Cardiac muscle cell (in vitro differentiated cells and primary cell): ENCODE data around the gene HAPLN3. TPM values are rescaled to one million over a fixed set of nuclear protein-coding genes. Genes with fewer than 3 reads are reported as not detected.
A peak's percentile ranks its signal among the peaks of the same experiment; 100 is the strongest.
"Not testable (repeated sequence)": the region's sequence is repeated elsewhere in the genome, so short reads cannot be mapped to it uniquely, and the experiment has no call there.

ENCODE experiments used
- DNase-seq, 2 donors: peaks; one replicate each; pipeline versions ENCODE4 v3.0.0 to v3.0.0-alpha.2; 2010 to 2017; ENCODE audit warnings: low read depth in 1 of 2, low spot score in 1 of 2
- H3K27ac ChIP-seq: fragments of 200-600 bp; sonication (generic); 2 replicates; pipeline ENCODE4 v1.5.1; 2016
- H3K27me3 ChIP-seq: fragments of 200-600 bp; sonication (generic); 2 replicates; pipeline ENCODE4 v1.6.0; 2016; ENCODE audit warnings: control low read depth
- H3K36me3 ChIP-seq: fragments of 200-600 bp; sonication (generic); 2 replicates; pipeline ENCODE4 v1.5.1; 2016; ENCODE audit warnings: control low read depth
- H3K4me1 ChIP-seq: fragments of 200-600 bp; sonication (generic); 2 replicates; pipeline ENCODE4 v1.8.1; 2017; ENCODE audit warnings: low read depth, mild to moderate bottlenecking, mixed run types
- H3K4me3 ChIP-seq: fragments of 200-600 bp; sonication (generic); 2 replicates; pipeline ENCODE4 v1.5.1; 2016; ENCODE audit warnings: mild to moderate bottlenecking
- H3K9me3 ChIP-seq: fragments of 200-600 bp; sonication (generic); 2 replicates; pipeline ENCODE4 v1.5.1; 2017; ENCODE audit warnings: low read depth, mild to moderate bottlenecking, control low read depth
- polyA plus RNA-seq: library from polyadenylated mRNA; unstranded; fragments of >200 nt; fragmentation: Nextera tagmentation; extraction: Ambion mirVana; gene quantifications from 2 replicates; pipeline ENCODE4 v1.2.1, GENCODE V29; 2016
- total RNA-seq: library from RNA; depleted of rRNA; stranded (reverse); fragments of >200 nt; gene quantifications from 2 replicates; pipeline ENCODE4 v1.2.3, GENCODE V29; 2016
- TF ChIP-seq, protein P1 (sequence below): IDR thresholded peaks from 2 replicates; pipeline ENCODE4 v1.5.1; 2012; ENCODE audit warnings: low read depth, mild to moderate bottlenecking, low read length

Gene HAPLN3, protein sequence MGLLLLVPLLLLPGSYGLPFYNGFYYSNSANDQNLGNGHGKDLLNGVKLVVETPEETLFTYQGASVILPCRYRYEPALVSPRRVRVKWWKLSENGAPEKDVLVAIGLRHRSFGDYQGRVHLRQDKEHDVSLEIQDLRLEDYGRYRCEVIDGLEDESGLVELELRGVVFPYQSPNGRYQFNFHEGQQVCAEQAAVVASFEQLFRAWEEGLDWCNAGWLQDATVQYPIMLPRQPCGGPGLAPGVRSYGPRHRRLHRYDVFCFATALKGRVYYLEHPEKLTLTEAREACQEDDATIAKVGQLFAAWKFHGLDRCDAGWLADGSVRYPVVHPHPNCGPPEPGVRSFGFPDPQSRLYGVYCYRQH
- total RNA-seq, result 9.9 and 21.7 TPM in 2 replicates
- 6.8 and 8.1 TPM in 2 replicates for polyA plus RNA-seq

DNA sequence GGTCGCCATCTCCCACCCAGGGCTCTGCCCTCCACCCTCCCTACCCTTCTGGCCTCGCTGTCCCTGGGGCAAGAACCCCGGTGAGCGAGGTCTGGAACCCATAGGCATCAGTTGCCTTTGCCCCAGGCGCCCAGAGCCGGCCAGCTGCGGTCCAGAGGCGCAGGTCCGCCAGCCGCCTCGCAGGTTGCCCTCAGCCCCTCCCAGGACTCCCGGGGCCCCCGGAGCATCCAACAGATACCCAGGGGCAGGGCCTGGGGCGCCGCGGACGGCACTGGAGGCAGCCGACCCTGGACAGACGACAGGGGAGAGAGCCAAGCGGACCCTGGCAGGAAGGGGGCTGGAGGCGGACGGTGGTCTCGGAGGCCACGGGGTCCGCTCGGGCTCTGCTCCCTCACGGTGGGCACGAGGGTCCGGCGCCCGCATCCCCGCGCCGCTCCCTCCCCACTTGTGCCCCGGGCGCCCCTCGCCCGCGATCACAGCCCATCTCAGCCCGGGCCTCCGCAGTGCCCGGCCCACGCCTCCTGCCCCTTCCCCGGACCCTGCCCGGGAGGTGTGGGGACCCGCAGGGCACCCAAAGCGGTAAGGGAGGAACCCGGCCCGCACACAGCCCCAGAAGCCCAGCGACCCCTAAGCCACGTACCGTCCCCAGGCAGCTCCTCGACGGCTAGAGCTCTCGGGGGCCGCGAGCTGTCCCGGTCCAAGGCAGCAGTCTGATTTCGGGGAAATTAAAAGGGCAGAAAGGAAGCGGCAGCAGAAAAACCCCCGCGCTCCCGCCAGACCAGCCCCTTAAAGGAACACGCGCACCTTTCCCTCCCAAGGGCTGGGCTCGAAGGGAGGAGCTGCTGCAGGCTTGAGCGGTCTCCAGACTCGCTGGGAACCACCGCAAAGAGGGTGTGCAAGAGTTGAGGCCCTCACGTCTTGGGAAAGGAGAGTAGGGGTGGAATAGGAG, at the start of gene HAPLN3:
Gene HAPLN3 (minus strand): TSS at position 726 of the 949 bp plus-strand sequence. CDS start 8,246 bp downstream, outside the sequence.
- DNase-seq, result peak; percentile 37 to 59
- TF ChIP-seq, protein P1, sequence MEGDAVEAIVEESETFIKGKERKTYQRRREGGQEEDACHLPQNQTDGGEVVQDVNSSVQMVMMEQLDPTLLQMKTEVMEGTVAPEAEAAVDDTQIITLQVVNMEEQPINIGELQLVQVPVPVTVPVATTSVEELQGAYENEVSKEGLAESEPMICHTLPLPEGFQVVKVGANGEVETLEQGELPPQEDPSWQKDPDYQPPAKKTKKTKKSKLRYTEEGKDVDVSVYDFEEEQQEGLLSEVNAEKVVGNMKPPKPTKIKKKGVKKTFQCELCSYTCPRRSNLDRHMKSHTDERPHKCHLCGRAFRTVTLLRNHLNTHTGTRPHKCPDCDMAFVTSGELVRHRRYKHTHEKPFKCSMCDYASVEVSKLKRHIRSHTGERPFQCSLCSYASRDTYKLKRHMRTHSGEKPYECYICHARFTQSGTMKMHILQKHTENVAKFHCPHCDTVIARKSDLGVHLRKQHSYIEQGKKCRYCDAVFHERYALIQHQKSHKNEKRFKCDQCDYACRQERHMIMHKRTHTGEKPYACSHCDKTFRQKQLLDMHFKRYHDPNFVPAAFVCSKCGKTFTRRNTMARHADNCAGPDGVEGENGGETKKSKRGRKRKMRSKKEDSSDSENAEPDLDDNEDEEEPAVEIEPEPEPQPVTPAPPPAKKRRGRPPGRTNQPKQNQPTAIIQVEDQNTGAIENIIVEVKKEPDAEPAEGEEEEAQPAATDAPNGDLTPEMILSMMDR, result no peak
- Histone ChIP-seq H3K36me3 (peaks cover 4% of the 10 kb centered on the region), H3K27ac (peak within 1 kb of the TSS; percentile 36), H3K4me1 (peaks cover 16% of the 10 kb centered on the region), H3K9me3 (no peaks in the 10 kb centered on the region), H3K4me3 (peak within 1 kb of the TSS; percentile 17), H3K27me3 (peaks cover 11% of the 10 kb centered on the region)

DNA sequence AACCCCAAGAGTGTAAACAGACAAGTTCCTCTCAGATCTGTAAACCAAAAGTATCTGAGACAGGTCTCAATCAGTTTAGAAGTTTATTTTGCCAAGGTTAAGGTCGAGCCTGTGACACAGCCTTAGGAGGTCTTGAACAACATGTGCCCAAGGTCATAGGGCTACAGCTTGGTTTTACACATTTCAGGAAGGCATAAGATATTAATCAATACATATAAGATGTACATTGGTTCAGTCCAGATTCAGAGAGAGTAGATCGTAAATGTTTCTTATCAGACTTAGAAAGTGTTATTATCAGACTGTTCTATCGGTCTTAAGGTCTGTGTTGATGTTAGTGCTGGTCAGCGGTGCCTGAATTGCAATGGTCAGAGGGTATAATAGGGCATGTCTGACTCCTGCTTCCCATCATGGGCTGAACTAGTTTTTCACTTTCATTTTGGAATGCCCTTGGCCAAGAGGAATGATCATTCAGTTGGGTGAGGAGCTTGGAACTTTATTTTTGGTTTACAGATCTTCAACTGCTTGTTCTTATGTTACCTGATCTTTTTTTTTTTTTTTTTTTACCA, 44.8 kb upstream of the HAPLN3 start:
- TF ChIP-seq, protein P1, result no peak
- Histone ChIP-seq H3K4me1 (no peaks in the 10 kb centered on the region), H3K9me3 (no peaks in the 10 kb centered on the region), H3K27ac (no peak overlapping the region), H3K4me3 (no peak overlapping the region), H3K36me3 (no peaks in the 10 kb centered on the region), H3K27me3 (no peaks in the 10 kb centered on the region)
- no peak for DNase-seq

DNA sequence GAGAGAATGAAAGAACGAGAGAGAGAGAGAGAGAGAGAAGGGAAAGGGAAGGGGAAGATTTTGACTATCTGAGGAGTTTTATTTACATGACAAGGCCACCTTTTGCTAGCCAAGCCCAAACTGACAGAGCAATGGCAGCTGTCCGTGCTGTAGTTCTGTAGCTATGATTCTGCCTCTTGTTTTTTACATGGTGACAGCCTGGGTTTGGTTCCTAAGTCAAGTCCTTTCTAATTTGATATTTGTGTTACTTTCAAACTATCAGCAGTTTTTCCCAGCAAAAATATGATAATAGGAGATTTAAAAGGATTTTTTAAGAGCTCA, 44.1 kb upstream of the HAPLN3 start:
- no peak overlapping the region for H3K27ac ChIP-seq

DNA sequence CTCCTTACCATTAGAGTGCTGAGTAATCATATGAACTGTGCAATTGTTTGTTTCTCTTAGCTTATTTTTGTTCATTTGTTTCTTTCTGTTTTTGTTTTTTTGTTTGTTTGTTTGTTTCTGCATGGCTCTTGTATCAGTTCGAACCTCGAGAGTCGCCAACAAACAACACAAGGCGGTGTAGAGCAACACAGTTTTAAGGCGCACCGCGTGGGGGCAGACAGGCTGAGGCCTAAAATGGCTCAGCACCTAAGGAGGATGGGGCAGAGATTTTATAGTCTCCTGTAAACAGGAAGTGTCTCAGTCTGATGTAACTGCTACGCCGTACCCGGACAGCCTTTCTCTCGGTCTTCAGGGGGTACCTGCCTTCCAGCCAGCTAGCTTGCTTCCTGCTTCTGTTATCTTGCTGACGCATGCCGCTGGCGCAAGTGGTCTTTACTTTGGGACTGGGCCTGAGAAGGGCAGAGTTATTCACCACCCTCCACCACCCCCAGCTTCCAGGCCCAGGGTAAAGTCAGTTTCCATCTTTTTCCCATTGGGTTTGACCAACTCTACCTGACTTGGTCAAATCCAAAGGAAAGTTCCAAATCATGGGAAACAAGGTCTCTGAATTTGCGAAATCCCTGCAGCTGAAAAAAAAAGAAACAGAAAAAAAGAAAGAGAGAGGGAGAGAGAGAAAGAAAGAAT, 43.6 kb upstream of the HAPLN3 start:
- Histone ChIP-seq H3K4me3 (no peak overlapping the region), H3K9me3 (no peaks in the 10 kb centered on the region), H3K4me1 (no peaks in the 10 kb centered on the region), H3K36me3 (no peaks in the 10 kb centered on the region), H3K27me3 (no peaks in the 10 kb centered on the region), H3K27ac (no peak overlapping the region)
- DNase-seq, result peak in 1 of 2 donors; percentile 82
- TF ChIP-seq, protein P1, result no peak

More for the DNA sequence above, 44.1 kb upstream of the HAPLN3 start:
- TF ChIP-seq, protein P1, result no peak
- H3K36me3 ChIP-seq, result no peaks in the 10 kb centered on the region
- H3K4me3 ChIP-seq, result no peak overlapping the region
- H3K9me3 ChIP-seq, result no peaks in the 10 kb centered on the region
- no peaks in the 10 kb centered on the region for H3K27me3 ChIP-seq
- peak in 1 of 2 donors; percentile 6 for DNase-seq
- H3K4me1 ChIP-seq, result no peaks in the 10 kb centered on the region

DNA sequence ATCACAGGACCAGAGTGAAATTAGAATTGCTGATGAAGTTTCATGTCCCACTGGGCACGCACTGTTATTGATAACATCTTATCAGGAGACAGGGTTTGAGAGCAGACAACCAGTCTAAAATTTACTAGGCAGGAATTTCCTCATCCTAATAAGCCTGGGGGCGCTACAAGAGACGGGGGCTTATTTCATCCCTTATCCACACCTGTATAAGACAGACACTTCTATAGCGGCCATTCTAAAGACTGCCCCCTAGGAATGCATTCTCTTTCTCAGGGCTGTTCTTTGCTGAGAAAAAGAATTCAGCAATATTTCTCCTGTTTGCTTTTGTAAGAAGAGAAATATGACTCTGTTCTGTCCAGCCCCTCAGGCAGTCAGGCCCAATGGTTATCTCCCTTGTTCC, 39.1 kb upstream of the HAPLN3 start:
- H3K4me1 ChIP-seq, H3K4me3 ChIP-seq, H3K36me3 ChIP-seq, H3K27me3 ChIP-seq, DNase-seq, H3K27ac ChIP-seq, H3K9me3 ChIP-seq: not testable (repeated sequence)
